GM21825 (cell line): Measurements from ENCODE around the gene TP53BP2.
"Not testable (repeated sequence)": the region's sequence is repeated elsewhere in the genome, so short reads cannot be mapped to it uniquely, and the experiment has no call there.

Experiments used
- ATAC-seq: cut with Tn5 transposase; IDR thresholded peaks from one replicate; pipeline ENCODE4 v1.9.1; 2021; ENCODE audit warnings: mild to moderate bottlenecking, moderate library complexity; ENCODE audit not compliant: unreplicated experiment

Gene TP53BP2, protein sequence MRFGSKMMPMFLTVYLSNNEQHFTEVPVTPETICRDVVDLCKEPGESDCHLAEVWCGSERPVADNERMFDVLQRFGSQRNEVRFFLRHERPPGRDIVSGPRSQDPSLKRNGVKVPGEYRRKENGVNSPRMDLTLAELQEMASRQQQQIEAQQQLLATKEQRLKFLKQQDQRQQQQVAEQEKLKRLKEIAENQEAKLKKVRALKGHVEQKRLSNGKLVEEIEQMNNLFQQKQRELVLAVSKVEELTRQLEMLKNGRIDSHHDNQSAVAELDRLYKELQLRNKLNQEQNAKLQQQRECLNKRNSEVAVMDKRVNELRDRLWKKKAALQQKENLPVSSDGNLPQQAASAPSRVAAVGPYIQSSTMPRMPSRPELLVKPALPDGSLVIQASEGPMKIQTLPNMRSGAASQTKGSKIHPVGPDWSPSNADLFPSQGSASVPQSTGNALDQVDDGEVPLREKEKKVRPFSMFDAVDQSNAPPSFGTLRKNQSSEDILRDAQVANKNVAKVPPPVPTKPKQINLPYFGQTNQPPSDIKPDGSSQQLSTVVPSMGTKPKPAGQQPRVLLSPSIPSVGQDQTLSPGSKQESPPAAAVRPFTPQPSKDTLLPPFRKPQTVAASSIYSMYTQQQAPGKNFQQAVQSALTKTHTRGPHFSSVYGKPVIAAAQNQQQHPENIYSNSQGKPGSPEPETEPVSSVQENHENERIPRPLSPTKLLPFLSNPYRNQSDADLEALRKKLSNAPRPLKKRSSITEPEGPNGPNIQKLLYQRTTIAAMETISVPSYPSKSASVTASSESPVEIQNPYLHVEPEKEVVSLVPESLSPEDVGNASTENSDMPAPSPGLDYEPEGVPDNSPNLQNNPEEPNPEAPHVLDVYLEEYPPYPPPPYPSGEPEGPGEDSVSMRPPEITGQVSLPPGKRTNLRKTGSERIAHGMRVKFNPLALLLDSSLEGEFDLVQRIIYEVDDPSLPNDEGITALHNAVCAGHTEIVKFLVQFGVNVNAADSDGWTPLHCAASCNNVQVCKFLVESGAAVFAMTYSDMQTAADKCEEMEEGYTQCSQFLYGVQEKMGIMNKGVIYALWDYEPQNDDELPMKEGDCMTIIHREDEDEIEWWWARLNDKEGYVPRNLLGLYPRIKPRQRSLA

DNA sequence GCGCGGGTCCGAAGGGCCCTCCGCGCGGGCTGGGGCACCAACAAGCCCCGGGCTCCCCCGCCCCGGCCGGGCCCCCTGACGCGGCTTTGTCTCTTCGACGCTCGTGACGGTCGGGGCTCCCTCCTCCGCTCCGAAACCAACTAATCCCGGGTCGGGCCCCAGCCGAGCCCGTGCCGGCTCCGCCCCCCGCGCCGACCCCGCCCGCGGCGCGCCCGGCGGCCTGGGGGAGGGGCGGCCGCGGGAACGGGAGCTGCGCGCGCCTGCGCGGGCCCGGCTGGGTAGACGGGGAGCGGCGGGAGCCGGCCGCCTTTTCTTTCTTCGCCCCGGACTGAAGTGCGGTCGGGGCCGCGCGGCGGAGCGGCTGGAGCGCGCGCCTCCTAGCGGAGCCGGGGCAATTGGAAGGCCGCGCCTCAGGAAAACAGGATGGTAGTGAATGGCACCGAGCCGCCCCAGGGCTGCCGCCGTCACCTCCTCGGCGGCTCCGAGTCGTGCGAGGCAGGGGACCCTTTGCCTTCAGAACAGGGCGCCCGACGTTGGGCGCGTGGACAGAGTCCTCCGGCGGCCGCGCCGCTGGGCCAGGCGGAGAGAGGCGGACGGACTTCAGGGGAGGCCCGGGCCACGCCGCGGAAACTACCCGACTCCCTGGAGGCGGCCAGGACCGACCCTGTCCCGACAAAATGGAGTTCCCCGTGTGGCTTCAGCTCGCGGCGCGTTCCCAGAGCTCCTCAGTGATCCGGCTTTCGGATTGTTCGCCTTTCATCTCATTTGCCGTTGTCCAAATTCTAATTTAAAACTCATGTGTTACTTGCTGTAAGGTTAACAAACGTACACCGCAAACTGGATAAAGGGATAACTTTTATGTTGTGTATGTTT, at the start of gene TP53BP2:
TSS of gene TP53BP2 (minus strand) at position 138 of the 873 bp plus-strand sequence. CDS start 267 bp downstream, outside the sequence.
- ATAC-seq = peak; percentile 74

DNA sequence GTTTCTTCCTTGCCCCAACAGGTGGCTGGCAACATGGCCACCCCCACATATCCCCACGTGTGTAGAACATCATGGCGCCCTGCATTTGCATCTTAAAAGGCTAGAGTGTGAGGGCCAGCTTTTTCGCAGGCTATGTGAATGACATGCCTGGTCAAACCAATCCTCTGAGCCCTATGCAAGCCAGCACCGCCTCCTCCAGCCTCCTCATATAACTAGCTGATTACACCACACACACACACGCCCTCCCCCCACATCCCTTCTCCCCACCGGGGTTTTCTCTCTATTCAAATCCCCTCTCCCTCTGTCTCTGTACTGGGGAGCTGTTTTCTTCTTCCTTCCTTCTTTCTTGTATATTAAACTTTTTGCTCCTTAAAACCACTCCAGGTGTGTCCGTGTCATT, 44.7 kb upstream of the TP53BP2 start:
- not testable (repeated sequence) for ATAC-seq

DNA sequence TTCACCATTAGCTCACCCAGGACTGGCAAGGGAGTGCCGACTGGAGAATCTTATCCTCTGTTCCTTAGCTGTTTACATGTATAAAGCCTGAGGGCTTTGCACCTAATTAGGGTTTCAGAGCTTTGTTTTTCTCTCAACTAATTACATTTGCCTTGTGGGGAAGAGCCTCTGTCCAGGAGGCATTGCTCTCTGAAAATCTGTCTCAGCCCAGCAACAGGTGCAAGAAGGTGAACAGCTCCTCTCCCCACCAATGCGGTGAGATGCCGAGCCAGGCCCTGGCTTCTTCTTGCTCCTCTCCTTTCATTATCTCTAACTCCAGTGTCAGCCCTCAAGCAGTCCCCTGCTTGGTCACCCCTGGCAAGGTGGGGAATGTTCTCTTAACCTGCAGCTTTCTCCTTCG, 43.6 kb upstream of the TP53BP2 start:
- not testable (repeated sequence) for ATAC-seq

DNA sequence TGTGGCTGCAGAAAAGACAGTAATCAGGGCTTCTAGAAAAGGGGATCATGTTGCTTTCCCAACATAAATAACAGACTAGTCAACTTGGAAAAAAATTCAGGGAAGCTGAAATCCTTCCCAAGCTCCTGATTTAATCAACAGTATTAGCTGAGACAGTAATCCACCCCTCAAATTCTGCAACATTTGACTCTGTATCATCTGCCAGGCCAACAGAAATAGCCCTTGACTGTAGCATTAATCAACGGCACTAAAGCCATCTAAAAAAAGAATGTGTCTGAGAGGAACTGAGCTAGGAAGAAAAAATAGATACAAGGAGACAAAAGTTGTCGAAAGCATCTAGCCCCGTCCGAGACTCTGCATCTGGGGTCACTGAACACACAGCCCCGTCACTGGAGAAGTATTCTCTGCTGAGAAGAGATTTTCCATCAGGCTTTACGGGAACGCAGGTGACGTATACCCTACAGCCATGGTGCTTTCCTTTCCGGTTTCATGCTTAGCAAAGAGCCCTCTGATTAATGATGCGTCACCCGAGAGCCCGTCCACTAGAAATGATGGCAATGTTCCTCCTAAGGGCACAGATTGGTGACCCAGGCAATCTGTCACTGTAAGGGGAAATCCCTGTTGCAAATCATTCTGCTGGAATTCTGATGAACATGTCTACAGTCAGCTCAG, 42.1 kb upstream of the TP53BP2 start:
- no peak for ATAC-seq

DNA sequence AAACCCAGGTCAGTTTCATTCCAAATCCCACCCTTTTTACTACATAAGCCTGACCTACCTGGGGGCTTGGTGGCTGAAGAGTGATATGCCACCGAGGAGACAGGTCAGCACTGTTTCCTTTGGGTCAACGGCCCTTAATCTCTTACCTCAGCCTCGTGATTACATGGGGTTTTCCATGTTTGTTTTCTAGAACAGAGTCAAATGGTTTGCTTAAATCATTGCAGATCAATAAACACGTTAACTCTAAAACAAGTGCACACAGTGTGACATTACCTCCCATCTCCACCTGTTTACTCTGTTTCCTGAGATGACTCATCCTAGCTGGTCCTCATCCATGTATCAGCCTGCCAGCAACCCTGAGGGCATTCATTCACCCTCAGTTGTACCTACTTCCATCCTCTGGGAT, 40.8 kb upstream of the TP53BP2 start:
- ATAC-seq = no peak

DNA sequence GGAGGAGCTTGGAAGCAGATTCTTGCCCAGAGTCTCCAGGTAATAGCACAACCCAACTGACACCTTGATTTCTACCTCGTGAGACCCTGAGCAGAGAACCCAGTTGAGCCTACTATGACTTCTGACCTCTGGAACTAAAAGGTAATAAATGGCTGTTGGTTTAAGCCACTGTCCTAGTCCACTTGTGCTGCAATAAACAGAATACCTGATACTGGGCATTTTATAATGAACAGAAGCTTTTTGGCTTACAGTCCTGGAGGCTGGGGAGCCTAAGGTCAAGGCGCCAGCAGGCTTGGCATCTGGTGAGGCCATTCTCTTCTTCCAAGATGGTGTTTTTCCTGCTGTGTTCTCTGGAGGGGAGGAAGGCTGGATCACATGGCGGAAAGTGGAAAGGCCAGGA, 39.9 kb upstream of the TP53BP2 start:
- no peak for ATAC-seq

DNA sequence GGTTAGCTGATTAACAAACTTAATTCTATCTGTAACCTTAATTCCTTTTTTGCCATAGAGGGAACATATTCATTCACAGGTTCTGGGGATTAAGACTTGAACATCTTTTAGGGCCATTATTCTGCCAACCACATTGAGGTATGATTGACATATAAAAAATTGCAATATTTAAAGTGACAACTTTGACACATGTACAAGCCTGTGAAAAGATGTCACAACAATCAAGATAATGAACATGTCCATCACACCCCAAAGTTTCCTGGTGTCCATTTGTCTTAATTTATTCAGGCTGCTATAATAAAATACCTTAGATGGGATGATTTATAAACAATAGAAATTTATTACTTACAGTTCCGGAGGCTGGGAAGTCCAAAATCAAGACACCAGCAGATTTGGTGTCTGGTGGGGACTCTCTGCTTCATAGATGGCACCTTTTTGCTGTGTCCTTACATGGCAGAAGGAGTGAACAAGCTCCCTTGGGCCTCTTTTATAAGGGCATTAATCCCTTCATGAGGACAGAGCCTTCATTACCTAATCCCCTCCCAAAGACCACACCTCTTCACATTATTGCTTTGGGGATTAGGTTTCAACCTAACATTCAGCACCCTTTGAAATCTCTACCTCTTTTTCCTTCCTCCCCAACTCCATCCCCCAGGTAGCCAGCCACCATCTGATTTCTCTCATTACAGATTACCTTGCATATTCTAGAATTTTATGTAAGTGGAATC, 33.0 kb upstream of the TP53BP2 start:
- no peak for ATAC-seq

DNA sequence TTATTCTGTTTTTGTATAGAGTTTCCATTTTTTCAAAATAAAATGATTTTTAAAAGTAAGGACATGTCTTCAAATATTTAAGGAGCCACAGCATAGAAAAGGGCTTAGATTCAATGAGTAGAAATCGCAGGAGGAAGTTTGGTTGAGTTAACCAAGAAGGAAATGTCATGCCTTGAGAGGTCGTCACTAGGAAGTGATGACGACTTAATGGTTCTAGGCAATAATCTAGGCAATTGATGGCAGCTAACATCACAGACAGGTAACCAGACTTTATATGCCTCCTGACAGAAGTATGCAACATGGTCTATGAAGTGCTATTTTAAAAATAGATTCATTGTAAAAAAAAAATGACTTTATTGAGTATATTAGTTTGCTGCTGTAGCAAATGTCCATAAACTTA, 32.1 kb upstream of the TP53BP2 start:
- no peak for ATAC-seq

DNA sequence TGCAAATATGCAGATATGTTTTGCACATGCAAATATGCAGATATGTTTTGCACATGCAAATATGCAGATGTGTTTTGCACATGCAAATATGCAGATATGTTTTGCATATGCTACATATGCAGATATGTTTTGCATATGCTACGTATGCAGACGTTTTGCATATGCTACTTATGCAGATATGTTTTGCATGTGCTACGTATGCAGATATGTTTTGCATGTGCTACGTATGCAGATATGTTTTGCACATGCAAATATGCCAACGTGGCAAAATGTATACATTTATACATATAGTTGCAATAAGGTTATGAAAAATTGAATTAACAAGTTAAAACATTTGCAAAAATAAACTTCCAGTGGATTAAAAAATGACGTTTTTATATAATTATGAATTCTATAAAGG, 30.8 kb upstream of the TP53BP2 start:
- no peak for ATAC-seq

DNA sequence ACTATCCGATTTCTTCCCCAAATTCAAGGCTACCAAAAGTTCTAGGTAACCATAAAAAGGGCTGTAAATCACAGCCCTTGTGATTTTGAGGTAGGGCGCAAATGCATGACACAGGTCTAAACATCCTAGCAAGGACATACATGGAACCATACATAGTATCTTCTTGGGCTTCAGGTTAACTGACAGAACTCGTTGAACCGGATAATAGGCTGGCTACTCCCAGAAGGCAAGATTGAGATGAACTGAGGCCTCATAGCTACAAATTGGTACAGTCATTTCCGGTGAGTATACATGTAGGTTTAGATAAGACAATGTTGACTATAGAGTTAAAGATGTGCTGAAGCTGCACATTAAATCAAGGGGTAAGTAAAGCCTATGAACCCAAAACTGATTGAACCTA, 27.3 kb upstream of the TP53BP2 start:
- ATAC-seq = no peak

DNA sequence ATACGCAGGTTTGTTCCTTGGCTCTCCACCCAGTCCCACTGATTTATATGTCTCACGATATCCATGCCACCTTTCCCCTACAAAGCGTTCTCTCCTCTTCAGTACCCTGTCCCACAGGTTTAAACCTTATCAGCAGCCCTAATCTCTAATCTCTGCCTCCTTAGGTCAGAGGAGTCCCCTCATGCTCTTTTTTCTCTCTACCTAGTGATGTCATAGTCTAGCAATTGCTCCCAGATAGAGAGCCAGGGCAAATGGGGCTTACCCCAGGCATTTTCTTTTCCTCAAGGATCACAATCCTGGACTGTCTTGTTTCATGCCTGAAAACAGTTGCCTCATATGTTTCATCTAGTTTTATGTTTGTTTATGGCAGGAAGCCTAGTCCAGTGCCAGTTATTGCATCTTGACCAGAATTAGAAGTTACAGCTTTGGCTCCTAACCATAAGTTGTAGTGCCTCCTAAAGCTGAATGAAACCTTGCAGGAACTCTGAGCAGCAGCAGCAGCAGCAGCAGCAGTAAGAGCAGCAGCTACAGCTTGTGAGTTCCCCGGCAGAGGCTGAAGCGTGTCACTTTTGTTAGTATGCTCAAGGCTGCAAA, 26.7 kb upstream of the TP53BP2 start:
- ATAC-seq = no peak

DNA sequence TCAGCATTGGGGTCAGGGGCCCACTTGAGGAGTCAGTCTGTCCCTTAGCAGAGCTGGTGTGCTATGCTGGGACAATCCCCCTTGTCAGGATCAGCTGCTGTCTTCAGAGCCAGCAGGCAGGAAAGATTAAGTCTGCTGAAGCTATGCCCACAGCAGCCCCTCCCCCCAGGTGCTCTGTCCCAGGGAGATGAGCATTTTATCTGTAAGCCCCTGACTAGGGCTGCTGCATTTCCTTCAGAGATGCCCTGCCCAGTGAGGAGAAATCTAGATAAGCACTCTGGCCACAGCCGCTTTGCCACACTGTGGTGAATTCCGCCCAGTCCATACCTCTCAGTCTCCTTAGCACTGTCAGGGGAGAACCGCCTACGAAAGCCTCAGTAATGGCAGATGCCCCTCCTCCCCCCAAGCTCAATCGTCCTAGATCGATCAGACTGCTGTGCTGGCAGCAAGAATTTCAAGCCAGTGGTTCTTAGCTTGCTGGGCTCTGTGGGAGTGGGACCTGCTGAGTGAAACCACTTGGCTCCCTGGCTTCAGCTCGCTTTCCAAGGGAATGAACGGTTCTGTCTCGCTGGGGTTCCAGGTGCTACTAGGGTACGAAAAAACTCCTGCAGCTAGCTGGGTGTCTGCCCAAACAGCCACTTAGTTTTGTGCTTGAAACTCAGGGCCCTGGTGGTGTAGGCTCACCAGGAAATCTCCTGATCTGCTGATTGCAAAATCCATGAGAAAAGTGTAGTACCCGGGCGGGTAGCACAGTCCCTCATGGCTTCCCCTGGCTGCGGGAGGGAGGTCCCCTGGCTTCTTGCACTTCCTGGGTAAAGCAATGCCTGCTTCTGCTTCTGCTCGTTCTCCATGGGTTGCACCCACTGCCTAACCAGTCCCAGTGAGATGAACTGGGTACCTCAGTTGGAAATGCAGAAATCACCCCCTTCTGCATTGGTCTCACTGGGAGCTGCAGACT, 25.1 kb upstream of the TP53BP2 start:
- no peak for ATAC-seq

DNA sequence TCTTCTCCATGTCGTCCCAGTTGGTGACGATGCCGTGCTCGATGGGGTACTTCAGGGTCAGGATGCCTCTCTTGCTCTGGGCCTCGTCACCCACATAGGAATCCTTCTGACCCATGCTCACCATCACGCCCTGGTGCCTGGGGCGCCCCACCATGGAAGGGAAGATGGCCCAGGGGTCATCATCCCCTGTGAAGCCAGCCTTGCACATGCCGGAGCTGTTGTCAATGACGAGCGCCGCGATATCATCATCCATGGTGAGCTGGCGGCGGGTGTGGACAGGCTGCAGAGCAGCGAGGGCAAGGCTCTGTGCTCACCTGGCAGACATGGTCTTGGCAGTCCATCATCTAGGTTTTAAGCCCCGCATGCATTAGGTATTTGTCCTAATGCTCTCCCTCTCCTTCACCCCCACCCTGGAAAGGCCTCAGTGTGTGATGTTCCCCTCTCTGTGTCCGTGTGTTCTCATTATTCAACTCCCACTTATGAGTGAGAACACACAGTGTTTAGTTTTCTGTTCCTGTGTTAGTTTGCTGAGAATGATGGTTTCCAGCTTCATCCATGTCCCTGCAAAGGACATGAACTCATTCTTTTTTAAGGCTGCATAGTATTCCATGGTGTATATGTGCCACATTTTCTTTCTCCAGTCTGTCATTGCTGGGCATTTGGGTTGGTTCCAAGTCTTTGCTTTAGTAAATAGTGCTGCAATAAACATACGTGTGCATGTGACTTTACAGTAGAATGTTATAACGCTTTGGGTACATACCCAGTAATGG, 19.0 kb upstream of the TP53BP2 start:
- ATAC-seq = not testable (repeated sequence)

DNA sequence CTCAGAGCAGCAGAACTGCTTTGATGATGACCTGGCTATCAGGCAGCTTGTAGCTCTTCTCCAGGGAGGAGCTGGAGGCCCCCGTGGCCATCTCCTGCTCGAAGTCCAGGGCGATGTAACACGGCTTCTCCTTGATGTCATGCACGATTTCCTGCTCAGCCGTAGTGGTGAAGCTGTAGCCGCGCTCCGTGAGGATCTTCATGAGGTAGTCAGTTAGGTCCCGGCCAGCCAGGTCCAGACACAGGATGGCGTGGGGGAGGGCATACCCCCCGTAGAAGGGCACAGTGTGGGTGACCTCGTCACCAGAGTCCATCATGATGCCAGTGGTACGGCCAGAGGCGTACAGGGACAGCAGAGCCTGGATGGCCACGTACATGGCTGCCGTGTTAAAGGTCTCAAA, 18.3 kb upstream of the TP53BP2 start:
- no peak for ATAC-seq

DNA sequence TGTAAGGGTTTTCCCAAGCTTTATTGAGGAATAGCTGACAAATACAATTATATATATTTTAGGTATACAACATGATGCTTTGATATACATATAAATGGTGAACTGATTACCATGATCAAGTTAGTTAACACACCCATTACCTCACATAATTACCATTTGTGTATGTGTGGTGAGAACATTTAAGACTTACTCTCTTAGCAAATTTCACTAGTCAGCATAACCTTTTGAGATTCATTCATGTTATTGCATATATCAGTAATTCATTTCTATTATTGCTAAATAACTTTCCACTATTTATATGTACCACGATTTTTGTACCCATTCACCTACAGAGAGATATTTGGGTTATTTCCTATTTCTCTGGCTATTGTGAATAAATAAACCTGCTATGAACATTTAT, 16.2 kb upstream of the TP53BP2 start:
- ATAC-seq = no peak

DNA sequence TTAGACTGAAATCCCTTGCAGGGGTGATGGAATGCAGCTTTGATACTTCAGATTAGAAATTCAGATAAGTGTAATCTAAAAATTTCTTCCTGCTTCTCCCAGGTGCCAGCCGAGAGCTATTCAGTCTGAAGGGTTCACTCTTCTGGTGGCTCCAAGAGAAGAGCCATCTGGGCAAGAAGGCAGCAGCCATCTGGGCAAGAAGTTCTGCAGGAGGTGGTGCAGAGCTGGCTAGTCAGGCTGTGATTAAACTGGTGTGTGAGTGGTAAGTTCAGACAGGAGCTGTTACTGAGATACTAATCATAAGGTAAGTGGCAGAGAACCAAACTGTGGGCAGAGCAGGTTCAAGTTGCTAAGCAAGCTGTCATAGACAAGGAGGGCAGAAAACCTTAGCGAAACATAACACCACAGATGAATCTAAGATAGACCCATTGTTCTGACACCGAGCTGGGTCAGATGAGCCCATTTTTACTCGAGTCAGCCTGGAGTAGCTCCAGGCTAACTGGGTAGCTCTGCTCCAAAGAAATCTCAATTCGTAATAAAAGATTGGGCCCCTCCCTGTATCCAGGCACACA, 14.4 kb upstream of the TP53BP2 start:
- ATAC-seq = no peak

DNA sequence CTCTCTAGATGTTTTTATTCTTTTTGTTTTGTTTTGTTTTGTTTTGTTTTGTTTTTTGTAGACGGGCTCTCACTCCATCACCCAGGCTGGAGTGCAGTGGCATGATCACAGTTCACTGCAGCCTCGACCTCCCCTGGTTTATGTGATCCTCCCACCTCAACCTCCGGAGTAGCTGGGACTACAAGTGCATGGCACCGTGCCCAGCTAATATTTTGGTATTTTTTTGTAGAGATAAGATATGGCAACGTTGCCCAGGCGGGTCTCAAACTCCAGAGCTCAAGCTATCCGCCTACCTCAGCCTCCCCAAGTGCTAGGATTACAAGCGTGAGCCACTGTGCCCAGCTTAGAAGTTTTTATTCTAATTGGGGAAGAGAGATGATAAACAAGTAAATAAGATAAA, 13.3 kb upstream of the TP53BP2 start:
- no peak for ATAC-seq
